ENCODE results near the gene DOCK9. TPM values are rescaled to one million over a fixed set of nuclear protein-coding genes. Genes with fewer than 3 reads are reported as not detected.

The DOCK9 gene
- polyA plus RNA-seq, 1 of the 3 experiments (the other 2 are of a cell fraction), result 16.6 TPM

- no peak overlapping the region for H3K27ac ChIP-seq (ENCODE audit: low read depth in 2 of 2, low read length in 1 of 2)
- no peaks in the 10 kb centered on the region for H3K9me2 ChIP-seq
- no peaks in the 10 kb centered on the region for H3K9me3 ChIP-seq
- no peak overlapping the region for H3K9ac ChIP-seq
- H3K79me2 ChIP-seq (ENCODE audit: insufficient read depth), result no peaks in the 10 kb centered on the region
- peaks cover 0 to 7% of the 10 kb centered on the region in 2 experiments; a peak in 1 of 4 replicates for H3K4me1 ChIP-seq (ENCODE audit: control insufficient read depth in 1 of 2, insufficient read depth in 2 of 2, low read depth in 1 of 2, low read length in 1 of 2)
- DNase-seq, result no peak
- 89% methylated on average over 11 of the region's 11 CpGs for WGBS (ENCODE audit: low lambda C conversion rate)
- POLR2A ChIA-PET, result interaction anchor here (0.5 kb wide), 1 partner anchor 911 kb away, joined by 3 read pairs; no protein-coding TSS in a partner anchor
- no peak for TF ChIP-seq RXRA (IDR thresholded peaks at IDR 0.05; ENCODE audit: borderline replicate concordance, low read depth)
- TF ChIP-seq GATA2 (CRISPR knock-in tag; IDR thresholded peaks at IDR 0.05), result no peak
- TF ChIP-seq IRF3 (IDR thresholded peaks at IDR 0.05; ENCODE audit: low read depth, low read length), result no peak
- CTCF ChIA-PET, result interaction anchor here (1.0 kb wide), 1 partner anchor 50 kb away, joined by 3 read pairs; no protein-coding TSS in a partner anchor
- no peaks in the 10 kb centered on the region for H3F3A ChIP-seq (replicated peaks; ENCODE audit: insufficient read depth)
- H3K27me3 ChIP-seq (ENCODE audit: insufficient read depth), result no peaks in the 10 kb centered on the region
- H3K36me3 ChIP-seq (replicated peaks in 1 of 2; ENCODE audit: control insufficient read depth in 1 of 2, insufficient read depth in 2 of 2, low read length in 1 of 2), result peaks cover 0 to 13% of the 10 kb centered on the region in 2 experiments
- no peaks in the 10 kb centered on the region for H4K20me1 ChIP-seq (ENCODE audit: insufficient read depth)
- H3K4me3 ChIP-seq (ENCODE audit: low read depth in 2 of 2, low read length in 1 of 2), result no peak overlapping the region
- H2AFZ ChIP-seq (ENCODE audit: low read depth), result no peak overlapping the region
- H3K4me2 ChIP-seq, result no peak overlapping the region
These were observed 184.9 kb downstream of the DOCK9 start for GRCh38 chr13:98792785-98793495.

GRCh38 chr13:98792321-98792720, 185.5 kb downstream of the DOCK9 start:
- H3K4me3 ChIP-seq (ENCODE audit: low read depth in 2 of 2, low read length in 1 of 2), result no peak overlapping the region
- DNase-seq, result no peak
- no peaks in the 10 kb centered on the region for H3K79me2 ChIP-seq (ENCODE audit: insufficient read depth)
- CTCF ChIA-PET, result interaction anchor here (1.0 kb wide), 1 partner anchor 50 kb away, joined by 3 read pairs; no protein-coding TSS in a partner anchor
- 86% methylated on average over 9 of the region's 9 CpGs for WGBS (ENCODE audit: low lambda C conversion rate)
- H3K27ac ChIP-seq (ENCODE audit: low read depth in 2 of 2, low read length in 1 of 2), result no peak overlapping the region
- POLR2A ChIA-PET, result interaction anchor here (0.5 kb wide), 1 partner anchor 910 kb away, joined by 3 read pairs; no protein-coding TSS in a partner anchor
- H3K27me3 ChIP-seq (ENCODE audit: insufficient read depth), result no peaks in the 10 kb centered on the region
- H4K20me1 ChIP-seq (ENCODE audit: insufficient read depth), result no peaks in the 10 kb centered on the region
- H2AFZ ChIP-seq (ENCODE audit: low read depth), result no peak overlapping the region
- no peaks in the 10 kb centered on the region for H3K9me2 ChIP-seq
- peaks cover 0 to 7% of the 10 kb centered on the region in 2 experiments; a peak in 1 of 4 replicates for H3K4me1 ChIP-seq (ENCODE audit: control insufficient read depth in 1 of 2, insufficient read depth in 2 of 2, low read depth in 1 of 2, low read length in 1 of 2)
- peaks cover 0 to 13% of the 10 kb centered on the region in 2 experiments for H3K36me3 ChIP-seq (replicated peaks in 1 of 2; ENCODE audit: control insufficient read depth in 1 of 2, insufficient read depth in 2 of 2, low read length in 1 of 2)
- H3K9me3 ChIP-seq, result no peaks in the 10 kb centered on the region
- H3K4me2 ChIP-seq, result no peak overlapping the region
- TF ChIP-seq RCOR1 (IDR thresholded peaks at IDR 0.05; ENCODE audit: low read length) (no peak), TEAD4 (IDR thresholded peaks at IDR 0.05; ENCODE audit: borderline replicate concordance, insufficient read depth) (no peak), YY1 (IDR thresholded peaks at IDR 0.05; ENCODE audit: low read depth) (no peak), RAD21 (IDR thresholded peaks at IDR 0.05; ENCODE audit: low read length) (no peak), MAX (IDR thresholded peaks at IDR 0.05; ENCODE audit: low read depth) (no peak), POLR2AphosphoS5 (IDR thresholded peaks at IDR 0.05; ENCODE audit: low read depth, low read length) (no peak), TCF12 (IDR thresholded peaks at IDR 0.05) (no peak), JUND (IDR thresholded peaks at IDR 0.05) (no peak), MEF2A (IDR thresholded peaks at IDR 0.05; ENCODE audit: borderline replicate concordance, low read depth) (no peak), SIN3A (IDR thresholded peaks at IDR 0.05; ENCODE audit: borderline replicate concordance, low read depth, low read length) (no peak), FOXJ3 (CRISPR knock-in tag; IDR thresholded peaks at IDR 0.05) (no peak)
- H3F3A ChIP-seq (replicated peaks; ENCODE audit: insufficient read depth), result no peaks in the 10 kb centered on the region
- H3K9ac ChIP-seq, result no peak overlapping the region

All from SK-N-SH (cell line).